ENCODE results near the gene MROH2B.

MROH2B gene

GRCh38 chr5:41012318-41012717 lies 58.8 kb downstream of the MROH2B start:
- no peak for DNase-seq

GRCh38 chr5:41010572-41010971 lies 60.6 kb downstream of the MROH2B start:
- DNase-seq = no peak

GRCh38 chr5:41009232-41009631 lies 61.9 kb downstream of the MROH2B start:
- DNase-seq = no peak

GRCh38 chr5:41004931-41005330 lies 66.2 kb downstream of the MROH2B start:
- no peak for DNase-seq

GRCh38 chr5:41003670-41004376 lies 67.3 kb downstream of the MROH2B start:
- no peak for DNase-seq

- no peak for DNase-seq
These were observed 71.2 kb downstream of the MROH2B start for GRCh38 chr5:40999966-41000365.

- no peak for DNase-seq
These were observed 72.0 kb downstream of the MROH2B start for GRCh38 chr5:40999142-40999541.

- DNase-seq = no peak
These were observed 75.1 kb downstream of the MROH2B start for GRCh38 chr5:40995801-40996586.

GRCh38 chr5:40991981-40992559 lies 79.1 kb downstream of the MROH2B start:
- DNase-seq = no peak

- DNase-seq = no peak
These were observed 79.8 kb downstream of the MROH2B start for GRCh38 chr5:40991168-40991980.

GRCh38 chr5:40988746-40989510 lies 82.2 kb downstream of the MROH2B start:
- no peak for DNase-seq

GRCh38 chr5:40987349-40987748 lies 83.8 kb downstream of the MROH2B start:
- no peak for DNase-seq

GRCh38 chr5:40986666-40987065 lies 84.5 kb downstream of the MROH2B start:
- no peak for DNase-seq

GRCh38 chr5:40985501-40985900 lies 85.6 kb downstream of the MROH2B start:
- no peak for DNase-seq

GRCh38 chr5:40984884-40985283 lies 86.3 kb downstream of the MROH2B start:
- no peak for DNase-seq

- no peak for DNase-seq
These were observed 87.4 kb downstream of the MROH2B start for GRCh38 chr5:40983781-40984180.

- DNase-seq = no peak
These were observed 89.7 kb downstream of the MROH2B start for GRCh38 chr5:40981420-40981819.

GRCh38 chr5:40976836-40977235 lies 94.3 kb downstream of the MROH2B start:
- no peak for DNase-seq

GRCh38 chr5:40976041-40976440 lies 95.1 kb downstream of the MROH2B start:
- DNase-seq = no peak

GRCh38 chr5:40973364-40974004 lies 97.7 kb downstream of the MROH2B start:
- DNase-seq = no peak

GRCh38 chr5:40972434-40972833 lies 98.7 kb downstream of the MROH2B start:
- DNase-seq = no peak
